Activated CD4-positive, alpha-beta T cell treated with anti-CD3 and anti-CD28 coated beads for 48 hours (primary cell): ENCODE measurements around the gene UNK.
A peak's percentile ranks its signal among the peaks of the same experiment; 100 is the strongest.
"Not testable (repeated sequence)": the region's sequence is repeated elsewhere in the genome, so short reads cannot be mapped to it uniquely, and the experiment has no call there.

Experiments used
- DNase-seq: peaks from one replicate; pipeline ENCODE4 v3.0.0-alpha.2; 2020

Gene UNK

GRCh38 chr17:75839942-75840798 is 55.6 kb downstream of the UNK start:
- no peak for DNase-seq

- no peak for DNase-seq
Observed at GRCh38 chr17:75840799-75841164, 56.2 kb downstream of the UNK start.

- no peak for DNase-seq
Observed at GRCh38 chr17:75842411-75842810, 57.8 kb downstream of the UNK start.

- peak; percentile 55 for DNase-seq
Observed at GRCh38 chr17:75842963-75843576, 58.5 kb downstream of the UNK start.

GRCh38 chr17:75843577-75844529 is 59.2 kb downstream of the UNK start, which contains the start of gene UNC13D:
UNC13D (minus strand) TSS chr17:75844404; CDS start chr17:75844337, 67 bp downstream.
- DNase-seq = peak; percentile 65

GRCh38 chr17:75844530-75845057 is 60.0 kb downstream of the UNK start:
- DNase-seq = peak; percentile 35

- DNase-seq = peak; percentile 85
Observed at GRCh38 chr17:75845058-75845711, 60.6 kb downstream of the UNK start.

GRCh38 chr17:75845933-75846691 is 61.5 kb downstream of the UNK start:
- no peak for DNase-seq

- DNase-seq = no peak
Observed at GRCh38 chr17:75846692-75847613, 62.3 kb downstream of the UNK start.

GRCh38 chr17:75847614-75848522 is 63.3 kb downstream of the UNK start:
- DNase-seq = no peak

GRCh38 chr17:75848523-75849278 is 64.1 kb downstream of the UNK start:
- peak; percentile 91 for DNase-seq

- no peak for DNase-seq
Observed at GRCh38 chr17:75849279-75849646, 64.7 kb downstream of the UNK start.

GRCh38 chr17:75849724-75850123 is 65.1 kb downstream of the UNK start:
- DNase-seq = no peak

- no peak for DNase-seq
Observed at GRCh38 chr17:75850928-75851692, 66.5 kb downstream of the UNK start.

GRCh38 chr17:75851693-75851991 is 67.0 kb downstream of the UNK start:
- DNase-seq = not testable (repeated sequence)

- no peak for DNase-seq
Observed at GRCh38 chr17:75853433-75853832, 68.8 kb downstream of the UNK start.

GRCh38 chr17:75854101-75854748 is 69.6 kb downstream of the UNK start:
- no peak for DNase-seq
